ENCODE measurements around the gene ASCC3.

Gene ASCC3

DNA sequence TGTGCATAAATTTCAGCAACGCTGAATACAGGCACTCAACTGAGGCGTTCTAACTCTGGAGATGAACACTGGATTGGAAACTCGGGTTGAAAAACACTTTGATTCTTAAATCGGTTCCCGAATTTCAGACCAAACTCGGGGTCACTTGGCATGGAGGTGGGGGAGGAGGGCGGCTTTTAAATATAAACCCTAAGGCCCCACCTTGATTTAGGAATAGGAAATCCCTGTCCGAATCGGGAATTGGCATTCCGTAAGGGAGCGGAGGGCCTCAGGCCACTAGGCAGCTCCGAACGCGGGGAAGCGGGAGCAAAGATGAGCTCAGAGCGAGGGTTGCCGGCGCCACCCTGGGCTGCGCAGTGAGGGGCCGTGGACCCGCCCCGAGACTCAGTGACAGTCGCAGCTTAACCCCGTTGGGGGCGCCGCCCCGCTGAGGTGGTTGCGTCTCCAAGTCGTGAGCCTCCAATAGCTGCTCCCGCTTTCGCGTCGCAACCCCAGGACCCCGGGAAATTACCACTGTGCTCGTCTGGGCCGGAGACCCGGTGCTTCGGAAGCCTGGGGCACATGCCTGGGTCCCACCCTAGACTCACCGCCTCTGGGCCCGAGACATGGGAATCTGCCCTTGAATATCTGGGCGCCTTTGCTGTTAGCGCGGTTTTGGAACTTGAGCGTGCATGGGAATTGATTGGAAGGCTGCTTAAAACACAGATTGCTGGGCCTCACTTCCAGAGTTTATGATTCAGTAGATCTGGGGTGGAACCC, 411.8 kb downstream of the ASCC3 start:
- H3K4me3 ChIP-seq (ENCODE audit: low read length), result no peak overlapping the region
- TF ChIP-seq ZNF274 (IDR thresholded peaks at IDR 0.05; ENCODE audit: low read depth, low read length), result no peak

DNA sequence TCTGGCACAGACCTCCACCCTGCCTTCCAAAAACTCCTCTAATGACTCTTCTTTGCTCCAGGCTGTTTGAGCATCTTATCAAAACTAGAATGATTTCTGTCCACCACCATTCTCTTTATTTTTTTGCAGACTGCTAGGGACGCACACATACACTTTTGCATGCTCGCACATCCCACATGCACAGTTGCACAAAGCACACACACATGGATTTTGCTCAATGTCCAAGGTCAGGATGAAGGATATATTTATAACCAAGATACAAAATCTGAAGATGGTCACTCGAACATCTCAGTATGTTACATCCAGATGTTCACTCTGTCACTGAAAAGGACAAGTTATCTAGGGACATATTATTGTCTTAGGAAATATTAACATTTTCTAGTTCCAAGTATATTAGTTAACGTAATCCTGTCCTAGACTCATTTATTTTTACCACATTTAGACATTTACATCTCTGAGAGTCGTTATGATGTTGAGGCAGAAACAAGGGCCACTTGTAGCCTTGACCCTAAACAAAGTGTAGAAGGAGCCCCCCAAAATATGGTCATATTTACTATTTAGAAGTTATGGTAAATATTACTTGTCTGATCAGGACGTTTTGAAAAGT, 413.0 kb downstream of the ASCC3 start:
- TF ChIP-seq ZNF274 (IDR thresholded peaks at IDR 0.05; ENCODE audit: low read depth, low read length), result no peak
- H3K4me3 ChIP-seq (ENCODE audit: low read length), result no peak overlapping the region

GRCh38 chr6:100467129-100468015, 413.8 kb downstream of the ASCC3 start:
- H3K4me3 ChIP-seq (ENCODE audit: low read length), result no peak overlapping the region
- TF ChIP-seq ZNF274 (IDR thresholded peaks at IDR 0.05; ENCODE audit: low read depth, low read length), result no peak

- H3K4me3 ChIP-seq (ENCODE audit: low read length), result no peak overlapping the region
- TF ChIP-seq ZNF274 (IDR thresholded peaks at IDR 0.05; ENCODE audit: low read depth, low read length), result no peak
Observed at GRCh38 chr6:100466410-100467128, 414.6 kb downstream of the ASCC3 start.

DNA sequence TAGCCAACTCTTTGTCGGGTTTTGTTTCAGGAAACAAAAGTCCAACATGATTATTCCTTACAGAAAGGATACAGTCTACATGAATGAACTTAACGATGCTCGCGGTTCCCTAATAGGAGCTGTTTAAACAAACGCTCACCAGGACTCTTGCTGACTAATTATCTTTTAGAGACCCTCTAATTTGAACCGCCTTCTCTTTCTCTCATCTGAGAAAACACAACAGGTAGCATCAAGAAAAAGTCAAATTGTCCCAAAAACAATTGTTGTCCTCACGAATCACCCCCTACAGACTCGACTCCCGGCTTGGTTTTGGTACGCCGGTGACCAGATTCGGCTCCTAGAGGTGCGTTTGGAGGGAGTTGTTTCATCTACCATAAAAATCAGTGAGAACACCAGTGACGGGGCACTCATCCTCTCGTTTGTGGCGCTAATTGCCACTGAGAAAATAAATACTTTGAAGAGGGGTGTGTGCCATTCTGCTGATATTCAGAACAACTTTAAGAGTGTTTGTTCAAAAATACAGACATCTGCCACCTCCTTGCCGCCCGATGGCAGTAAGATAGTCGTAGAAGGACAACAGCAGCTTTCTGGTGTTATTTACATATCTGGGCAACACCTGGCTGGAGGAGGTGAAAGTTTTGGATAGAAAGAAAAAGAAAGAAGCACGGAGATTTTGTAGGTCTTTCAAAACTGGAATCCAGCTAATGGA, 415.3 kb downstream of the ASCC3 start:
- TF ChIP-seq ZNF274 (IDR thresholded peaks at IDR 0.05; ENCODE audit: low read depth, low read length), result no peak
- no peak overlapping the region for H3K4me3 ChIP-seq (ENCODE audit: low read length)

- no peak for TF ChIP-seq ZNF274 (IDR thresholded peaks at IDR 0.05; ENCODE audit: low read depth, low read length)
- H3K4me3 ChIP-seq (ENCODE audit: low read length), result peak within 1 kb of the TSS; percentile 46; the same call in 1 of the 2 replicates
Observed at GRCh38 chr6:100464903-100465700, 416.0 kb downstream of the ASCC3 start, which contains the start of gene SIM1. SIM1 (minus strand) TSS chr6:100464921; CDS start chr6:100463468, 1,453 bp downstream.

GRCh38 chr6:100464162-100464851, 416.8 kb downstream of the ASCC3 start:
- H3K4me3 ChIP-seq (ENCODE audit: low read length), result peak overlapping the region; percentile 32; the same call in 1 of the 2 replicates

DNA sequence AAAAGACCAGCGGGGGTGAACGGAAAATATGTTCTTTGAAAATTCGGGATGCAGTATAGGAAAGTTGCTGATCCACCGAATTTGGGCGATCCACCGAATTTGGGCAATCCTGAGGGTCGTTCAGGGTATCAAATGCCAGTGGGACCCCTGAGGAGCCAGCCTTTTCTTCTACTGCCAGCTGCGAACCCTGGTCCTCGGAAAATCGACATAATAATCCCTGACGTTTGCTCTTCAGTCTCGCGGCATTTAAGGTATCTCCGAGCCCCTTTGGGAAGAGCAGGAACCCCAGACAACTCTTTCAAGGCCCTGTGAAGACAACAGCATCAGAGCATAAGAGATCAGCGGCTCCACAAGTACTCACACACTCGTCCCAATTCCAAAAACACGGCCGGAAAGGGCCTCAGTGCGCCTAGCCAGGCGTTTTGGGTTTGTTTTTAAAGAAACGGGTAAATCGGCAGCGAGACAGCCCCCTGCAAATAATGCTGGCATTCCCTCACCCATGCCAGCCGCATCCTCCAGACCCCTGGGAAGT, 417.4 kb downstream of the ASCC3 start:
- no peak for TF ChIP-seq ZNF274 (IDR thresholded peaks at IDR 0.05; ENCODE audit: low read depth, low read length)
- peak overlapping the region; percentile 14; the same call in 1 of the 2 replicates for H3K4me3 ChIP-seq (ENCODE audit: low read length)

More at GRCh38 chr6:100464162-100464851, 416.8 kb downstream of the ASCC3 start:
- TF ChIP-seq ZNF274 (IDR thresholded peaks at IDR 0.05; ENCODE audit: low read depth, low read length), result no peak

DNA sequence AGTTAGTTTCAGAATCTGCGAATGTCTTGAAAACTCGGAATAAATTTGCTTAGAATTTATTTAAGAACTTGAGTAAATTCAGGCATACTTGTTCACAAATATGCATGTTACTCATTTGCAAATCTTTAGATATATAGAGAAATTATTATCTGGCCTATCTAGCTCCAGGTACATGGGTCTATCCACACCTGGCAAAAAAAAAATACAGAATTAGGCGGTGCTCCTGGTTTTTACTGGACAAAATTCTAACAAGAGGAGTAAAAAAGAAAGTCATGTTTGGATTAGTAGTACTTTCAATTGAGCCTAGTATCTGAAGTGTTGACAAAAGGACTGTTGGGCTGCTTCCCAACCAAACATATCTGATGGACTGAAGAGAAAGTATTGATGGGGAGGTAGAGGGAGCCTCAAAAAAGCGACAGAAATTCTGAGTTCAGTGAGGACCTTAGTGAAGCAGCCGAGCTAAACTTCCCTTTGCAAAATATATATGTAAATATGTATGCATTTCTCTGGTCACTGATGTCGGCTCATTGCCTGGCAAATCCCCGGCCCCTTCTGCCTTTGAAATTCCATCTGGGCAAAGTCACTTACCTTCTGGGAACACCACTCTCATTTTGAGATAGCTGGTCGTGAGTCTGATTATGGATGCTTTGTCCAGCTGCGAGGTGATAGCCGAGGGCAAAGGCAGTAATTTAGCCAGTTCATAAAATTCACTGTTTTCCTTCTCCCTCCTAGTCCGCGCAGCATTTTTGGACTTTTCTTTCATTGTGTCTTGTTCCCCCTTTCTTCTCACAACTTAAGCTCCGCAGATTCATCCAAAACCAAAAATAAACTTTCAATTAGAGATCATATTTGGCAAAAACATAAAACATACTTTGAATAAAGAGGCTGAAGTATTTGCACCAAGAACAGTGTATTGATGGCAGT, 418.2 kb downstream of the ASCC3 start:
- peak overlapping the region; percentile 14; the same call in 1 of the 2 replicates for H3K4me3 ChIP-seq (ENCODE audit: low read length)
- no peak for TF ChIP-seq ZNF274 (IDR thresholded peaks at IDR 0.05; ENCODE audit: low read depth, low read length)

- H3K4me3 ChIP-seq (ENCODE audit: low read length), result no peak overlapping the region; the same call in 1 of the 2 replicates
- no peak for TF ChIP-seq ZNF274 (IDR thresholded peaks at IDR 0.05; ENCODE audit: low read depth, low read length)
Observed at GRCh38 chr6:100461917-100462705, 419.0 kb downstream of the ASCC3 start.
